Cardiac muscle cell (in vitro differentiated cells and primary cell): ENCODE results near the gene STK26. TPM values are rescaled to one million over a fixed set of nuclear protein-coding genes. Genes with fewer than 3 reads are reported as not detected.
A peak's percentile ranks its signal among the peaks of the same experiment; 100 is the strongest.
"Not testable (repeated sequence)": the region's sequence is repeated elsewhere in the genome, so short reads cannot be mapped to it uniquely, and the experiment has no call there.

Source experiments
- DNase-seq, 2 donors: peaks; one replicate each; pipeline versions ENCODE4 v3.0.0 to v3.0.0-alpha.2; 2010 to 2017; ENCODE audit warnings: low read depth in 1 of 2, low spot score in 1 of 2
- H3K27ac ChIP-seq: fragments of 200-600 bp; sonication (generic); 2 replicates; pipeline ENCODE4 v1.5.1; 2016
- H3K27me3 ChIP-seq: fragments of 200-600 bp; sonication (generic); 2 replicates; pipeline ENCODE4 v1.6.0; 2016; ENCODE audit warnings: control low read depth
- H3K36me3 ChIP-seq: fragments of 200-600 bp; sonication (generic); 2 replicates; pipeline ENCODE4 v1.5.1; 2016; ENCODE audit warnings: control low read depth
- H3K4me1 ChIP-seq: fragments of 200-600 bp; sonication (generic); 2 replicates; pipeline ENCODE4 v1.8.1; 2017; ENCODE audit warnings: low read depth, mild to moderate bottlenecking, mixed run types
- H3K4me3 ChIP-seq: fragments of 200-600 bp; sonication (generic); 2 replicates; pipeline ENCODE4 v1.5.1; 2016; ENCODE audit warnings: mild to moderate bottlenecking
- H3K9me3 ChIP-seq: fragments of 200-600 bp; sonication (generic); 2 replicates; pipeline ENCODE4 v1.5.1; 2017; ENCODE audit warnings: low read depth, mild to moderate bottlenecking, control low read depth
- polyA plus RNA-seq: library from polyadenylated mRNA; unstranded; fragments of >200 nt; fragmentation: Nextera tagmentation; extraction: Ambion mirVana; gene quantifications from 2 replicates; pipeline ENCODE4 v1.2.1, GENCODE V29; 2016
- total RNA-seq: library from RNA; depleted of rRNA; stranded (reverse); fragments of >200 nt; gene quantifications from 2 replicates; pipeline ENCODE4 v1.2.3, GENCODE V29; 2016
- TF ChIP-seq, protein P1 (sequence below): IDR thresholded peaks from 2 replicates; pipeline ENCODE4 v1.5.1; 2012; ENCODE audit warnings: low read depth, mild to moderate bottlenecking, low read length

The STK26 gene
- total and polyA plus RNA-seq, 2 experiments from 2014 or later = 86.1 to 112 TPM

DNA sequence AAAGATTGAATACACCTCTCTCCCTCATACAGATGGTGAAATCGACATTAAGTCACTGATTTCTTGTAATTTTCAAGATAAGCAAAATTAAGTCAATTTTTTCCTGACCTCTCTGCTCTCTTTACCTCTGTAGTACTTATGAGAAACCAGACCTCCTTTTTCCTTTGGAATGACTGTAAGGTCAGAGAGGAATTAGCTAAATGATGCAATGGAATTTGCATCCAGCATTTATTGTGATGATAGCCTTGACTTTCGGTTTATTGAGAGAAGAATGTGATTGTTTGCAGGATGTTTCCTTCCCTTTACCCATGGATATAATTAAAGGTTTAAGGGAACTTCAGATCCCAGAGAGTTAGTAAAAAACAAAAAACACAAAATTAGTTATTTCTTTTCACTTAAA, 22.4 kb downstream of the STK26 start:
- peaks cover 35% of the 10 kb centered on the region for H3K4me1 ChIP-seq
- H3K27me3 ChIP-seq = no peaks in the 10 kb centered on the region
- TF ChIP-seq, protein P1, sequence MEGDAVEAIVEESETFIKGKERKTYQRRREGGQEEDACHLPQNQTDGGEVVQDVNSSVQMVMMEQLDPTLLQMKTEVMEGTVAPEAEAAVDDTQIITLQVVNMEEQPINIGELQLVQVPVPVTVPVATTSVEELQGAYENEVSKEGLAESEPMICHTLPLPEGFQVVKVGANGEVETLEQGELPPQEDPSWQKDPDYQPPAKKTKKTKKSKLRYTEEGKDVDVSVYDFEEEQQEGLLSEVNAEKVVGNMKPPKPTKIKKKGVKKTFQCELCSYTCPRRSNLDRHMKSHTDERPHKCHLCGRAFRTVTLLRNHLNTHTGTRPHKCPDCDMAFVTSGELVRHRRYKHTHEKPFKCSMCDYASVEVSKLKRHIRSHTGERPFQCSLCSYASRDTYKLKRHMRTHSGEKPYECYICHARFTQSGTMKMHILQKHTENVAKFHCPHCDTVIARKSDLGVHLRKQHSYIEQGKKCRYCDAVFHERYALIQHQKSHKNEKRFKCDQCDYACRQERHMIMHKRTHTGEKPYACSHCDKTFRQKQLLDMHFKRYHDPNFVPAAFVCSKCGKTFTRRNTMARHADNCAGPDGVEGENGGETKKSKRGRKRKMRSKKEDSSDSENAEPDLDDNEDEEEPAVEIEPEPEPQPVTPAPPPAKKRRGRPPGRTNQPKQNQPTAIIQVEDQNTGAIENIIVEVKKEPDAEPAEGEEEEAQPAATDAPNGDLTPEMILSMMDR = no peak
- no peaks in the 10 kb centered on the region for H3K36me3 ChIP-seq
- H3K9me3 ChIP-seq = no peaks in the 10 kb centered on the region
- peak in 1 of 2 donors; percentile 17 for DNase-seq
- H3K4me3 ChIP-seq = no peak overlapping the region
- H3K27ac ChIP-seq = no peak overlapping the region

DNA sequence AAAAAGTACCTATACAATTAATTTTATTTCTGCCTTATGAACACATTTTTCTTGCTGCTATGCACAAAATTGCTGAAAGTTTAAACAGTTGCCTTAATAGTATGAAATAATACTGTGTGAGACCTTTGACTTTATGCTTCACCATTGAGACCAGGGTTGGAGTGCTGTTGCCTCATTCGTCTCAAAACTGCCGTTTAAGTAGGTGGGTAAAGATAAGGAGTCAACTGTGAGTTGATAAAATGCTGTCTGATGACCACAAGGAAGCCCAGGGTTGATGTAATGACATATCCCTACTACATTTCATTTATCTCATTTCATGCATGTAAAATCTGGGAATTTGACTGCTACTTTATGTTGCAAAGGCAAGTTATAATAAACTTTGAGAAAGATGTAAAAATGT, 23.4 kb downstream of the STK26 start:
- no peaks in the 10 kb centered on the region for H3K9me3 ChIP-seq
- peak overlapping the region; percentile 15 for H3K27ac ChIP-seq
- DNase-seq = no peak
- no peaks in the 10 kb centered on the region for H3K27me3 ChIP-seq
- H3K36me3 ChIP-seq = no peaks in the 10 kb centered on the region
- TF ChIP-seq, protein P1 = no peak
- H3K4me3 ChIP-seq = no peak overlapping the region
- peaks cover 27% of the 10 kb centered on the region for H3K4me1 ChIP-seq

DNA sequence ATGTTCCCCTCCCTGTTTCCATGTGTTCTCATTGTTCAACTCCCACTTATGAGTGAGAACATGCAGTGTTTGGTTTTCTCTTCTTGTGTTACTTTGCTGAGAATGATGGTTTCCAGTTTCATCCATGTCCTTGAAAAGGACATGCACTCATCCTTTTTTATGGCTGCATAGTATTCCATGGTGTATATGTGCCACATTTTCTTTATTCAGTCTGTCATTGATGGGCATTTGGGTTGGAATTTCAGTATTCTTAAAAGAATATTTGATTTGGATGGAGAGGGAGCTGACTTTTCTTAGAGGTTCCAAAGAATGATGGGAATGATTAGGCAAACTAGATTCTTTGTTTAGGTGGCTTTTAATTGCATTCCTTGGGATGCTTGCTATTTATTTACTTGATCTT, 28.7 kb downstream of the STK26 start:
- H3K36me3 ChIP-seq, H3K4me3 ChIP-seq, DNase-seq, H3K27ac ChIP-seq, H3K9me3 ChIP-seq, H3K27me3 ChIP-seq, H3K4me1 ChIP-seq: not testable (repeated sequence)

DNA sequence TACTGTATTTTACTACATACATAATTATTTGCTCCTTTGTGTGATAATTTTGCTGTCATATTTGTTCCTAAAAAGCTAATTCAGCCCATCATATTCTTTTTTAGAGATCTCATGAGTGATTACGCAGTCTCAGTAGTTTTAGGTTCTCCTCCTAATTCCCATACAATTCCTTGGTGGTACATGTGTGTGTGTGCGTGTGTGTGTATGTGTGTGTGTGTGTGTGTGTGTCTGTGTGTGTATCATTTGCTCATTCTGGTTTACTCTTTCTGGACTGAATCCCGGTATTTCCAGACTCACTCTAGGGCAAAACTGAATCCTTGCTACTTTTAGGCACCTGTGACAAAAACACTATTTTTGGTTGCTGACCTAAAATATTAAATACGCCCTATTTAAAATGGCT, 34.9 kb downstream of the STK26 start:
- Histone ChIP-seq H3K9me3 (no peaks in the 10 kb centered on the region), H3K27me3 (no peaks in the 10 kb centered on the region), H3K27ac (no peak overlapping the region), H3K4me1 (no peaks in the 10 kb centered on the region), H3K4me3 (no peak overlapping the region), H3K36me3 (peaks cover 3% of the 10 kb centered on the region)
- no peak for DNase-seq
- TF ChIP-seq, protein P1 = no peak

DNA sequence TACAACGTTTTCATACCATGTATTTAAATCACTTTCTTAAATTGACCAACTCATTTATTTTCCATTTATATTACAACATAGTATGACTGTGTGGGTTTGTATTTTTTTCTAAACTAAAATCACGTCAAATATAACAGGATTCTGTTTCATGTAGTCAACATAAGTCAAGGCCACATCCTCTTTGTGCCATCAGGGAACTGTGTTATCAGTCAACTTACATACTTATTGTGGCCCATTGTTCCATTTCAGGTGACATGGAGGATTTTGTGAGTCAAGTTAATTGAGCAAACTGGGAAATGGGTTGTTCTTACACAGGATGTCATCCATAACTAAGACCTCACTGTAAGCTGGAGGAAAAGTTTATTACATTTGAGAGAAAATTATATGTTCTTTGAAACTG, 35.9 kb downstream of the STK26 start:
- no peaks in the 10 kb centered on the region for H3K27me3 ChIP-seq
- no peak overlapping the region for H3K4me3 ChIP-seq
- TF ChIP-seq, protein P1 = no peak
- H3K4me1 ChIP-seq = no peaks in the 10 kb centered on the region
- no peaks in the 10 kb centered on the region for H3K9me3 ChIP-seq
- no peak overlapping the region for H3K27ac ChIP-seq
- no peak for DNase-seq
- peaks cover 3% of the 10 kb centered on the region for H3K36me3 ChIP-seq

DNA sequence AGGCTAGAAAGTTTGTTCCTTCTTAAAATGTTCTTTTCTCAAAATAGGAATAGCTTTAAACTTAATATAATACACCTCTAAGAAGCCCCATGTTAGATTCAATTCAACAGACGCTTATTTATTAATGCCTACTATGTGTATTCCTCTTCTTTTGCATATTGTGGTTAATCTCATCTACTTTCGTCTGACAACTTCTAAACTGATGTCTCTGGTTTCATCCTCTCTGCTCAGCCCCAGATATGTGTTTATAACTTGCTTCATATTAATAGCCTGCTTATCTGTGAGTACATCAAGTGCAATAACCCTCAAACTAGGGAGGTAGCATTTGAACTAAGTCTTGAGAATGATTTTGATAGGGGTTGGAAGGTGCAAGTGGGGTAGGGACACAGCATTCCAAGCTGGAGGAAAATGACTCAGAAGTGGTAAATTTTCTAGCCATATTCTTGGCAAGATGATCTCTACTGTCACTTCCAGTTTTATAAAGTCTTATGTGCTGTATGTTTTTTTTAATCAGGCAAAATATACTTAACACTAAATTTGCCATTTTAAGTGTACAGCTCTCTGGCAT, 37.0 kb downstream of the STK26 start:
- Histone ChIP-seq H3K27ac (no peak overlapping the region), H3K27me3 (no peaks in the 10 kb centered on the region), H3K4me3 (no peak overlapping the region), H3K36me3 (peaks cover 3% of the 10 kb centered on the region), H3K4me1 (peaks cover 1% of the 10 kb centered on the region), H3K9me3 (no peaks in the 10 kb centered on the region)
- TF ChIP-seq, protein P1 = no peak
- no peak for DNase-seq
